Measurements from ENCODE around the gene POC1A. TPM values are rescaled to one million over a fixed set of nuclear protein-coding genes. Genes with fewer than 3 reads are reported as not detected.

The POC1A gene
- total and polyA plus RNA-seq, 9 of the 15 experiments (the other 6 are each of a cell fraction or from before 2014, with no cell fraction given): 7.2 to 17.5 (median 12.1) TPM

DNA sequence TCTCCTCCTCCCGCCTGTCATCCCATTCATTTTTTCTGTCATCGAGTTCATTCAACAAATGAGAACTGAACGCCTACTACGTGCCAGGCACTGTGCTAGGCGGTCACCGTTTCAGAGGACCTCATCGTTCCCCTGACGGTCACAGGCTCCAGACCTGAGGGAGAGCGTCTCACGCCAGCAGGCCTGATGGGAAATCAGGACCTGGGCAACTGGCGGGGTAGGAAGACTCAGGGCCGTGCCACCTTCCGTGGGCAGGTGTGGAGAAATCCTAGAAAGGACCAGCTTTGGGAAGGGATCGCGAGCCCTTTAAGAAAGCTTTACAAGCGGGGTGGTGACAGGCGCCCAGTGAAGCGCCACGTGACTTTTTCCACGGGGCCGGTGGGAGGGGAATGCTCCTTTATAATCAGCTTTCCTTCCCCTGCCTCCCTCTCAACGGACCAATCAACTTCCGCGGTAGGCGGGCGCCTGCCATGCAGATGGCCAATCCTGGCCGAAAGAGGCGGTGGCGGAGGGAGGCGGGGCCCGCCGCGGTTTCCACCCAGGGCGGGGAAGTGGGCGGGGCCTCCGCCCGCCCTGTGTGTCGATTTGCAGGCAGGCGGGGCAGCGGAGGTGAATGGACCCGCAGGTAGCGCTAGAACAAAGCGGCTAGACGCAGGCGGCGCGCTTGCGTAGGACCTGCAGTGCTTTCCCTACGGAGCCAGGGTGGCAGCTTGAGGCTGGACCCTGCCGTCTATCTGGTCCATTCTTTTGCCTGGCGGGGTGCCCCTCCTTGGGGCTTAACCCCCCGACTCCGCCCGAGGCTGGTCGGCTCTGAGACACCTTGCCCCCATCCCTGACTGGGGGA, 97.0 kb downstream of the POC1A start (continued):
- TF ChIP-seq POLR2B (IDR thresholded peaks at IDR 0.05; ENCODE audit: low read depth, partially characterized antibody) (no peak), BMI1 (IDR thresholded peaks at IDR 0.05; ENCODE audit: low read length) (no peak), HINFP (tag; conservative IDR thresholded peaks at IDR 0.05; ENCODE audit: low read depth) (no peak), PYGO2 (tag; IDR thresholded peaks at IDR 0.05) (no peak), HNRNPK (IDR thresholded peaks at IDR 0.05; ENCODE audit: low read depth, low read length, poor library complexity, severe bottlenecking) (no peak), EGR1 (conservative IDR thresholded peaks at IDR 0.05) (no peak), LCOR (CRISPR knock-in tag; IDR thresholded peaks at IDR 0.05) (no peak), SREBF2 (CRISPR knock-in tag; IDR thresholded peaks at IDR 0.05) (no peak), RBM25 (IDR thresholded peaks at IDR 0.05; ENCODE audit: low read depth, low read length, severe bottlenecking) (peak; percentile 77), NFYB (IDR thresholded peaks at IDR 0.05; ENCODE audit: extremely low read depth, insufficient read length) (peak; percentile 79), ETS2 (tag; IDR thresholded peaks at IDR 0.05; ENCODE audit: borderline replicate concordance, poor library complexity, severe bottlenecking) (no peak), GATA2 (CRISPR knock-in tag; IDR thresholded peaks at IDR 0.05) (no peak), TAF7 (tag; IDR thresholded peaks at IDR 0.05) (no peak), ZKSCAN8 (CRISPR knock-in tag; IDR thresholded peaks at IDR 0.05) (no peak)
- TF ChIP-seq, protein P1, sequence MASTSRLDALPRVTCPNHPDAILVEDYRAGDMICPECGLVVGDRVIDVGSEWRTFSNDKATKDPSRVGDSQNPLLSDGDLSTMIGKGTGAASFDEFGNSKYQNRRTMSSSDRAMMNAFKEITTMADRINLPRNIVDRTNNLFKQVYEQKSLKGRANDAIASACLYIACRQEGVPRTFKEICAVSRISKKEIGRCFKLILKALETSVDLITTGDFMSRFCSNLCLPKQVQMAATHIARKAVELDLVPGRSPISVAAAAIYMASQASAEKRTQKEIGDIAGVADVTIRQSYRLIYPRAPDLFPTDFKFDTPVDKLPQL (IDR thresholded peaks at IDR 0.05; ENCODE audit: extremely low read depth, insufficient read length): no peak
- TF ChIP-seq, protein P2, sequence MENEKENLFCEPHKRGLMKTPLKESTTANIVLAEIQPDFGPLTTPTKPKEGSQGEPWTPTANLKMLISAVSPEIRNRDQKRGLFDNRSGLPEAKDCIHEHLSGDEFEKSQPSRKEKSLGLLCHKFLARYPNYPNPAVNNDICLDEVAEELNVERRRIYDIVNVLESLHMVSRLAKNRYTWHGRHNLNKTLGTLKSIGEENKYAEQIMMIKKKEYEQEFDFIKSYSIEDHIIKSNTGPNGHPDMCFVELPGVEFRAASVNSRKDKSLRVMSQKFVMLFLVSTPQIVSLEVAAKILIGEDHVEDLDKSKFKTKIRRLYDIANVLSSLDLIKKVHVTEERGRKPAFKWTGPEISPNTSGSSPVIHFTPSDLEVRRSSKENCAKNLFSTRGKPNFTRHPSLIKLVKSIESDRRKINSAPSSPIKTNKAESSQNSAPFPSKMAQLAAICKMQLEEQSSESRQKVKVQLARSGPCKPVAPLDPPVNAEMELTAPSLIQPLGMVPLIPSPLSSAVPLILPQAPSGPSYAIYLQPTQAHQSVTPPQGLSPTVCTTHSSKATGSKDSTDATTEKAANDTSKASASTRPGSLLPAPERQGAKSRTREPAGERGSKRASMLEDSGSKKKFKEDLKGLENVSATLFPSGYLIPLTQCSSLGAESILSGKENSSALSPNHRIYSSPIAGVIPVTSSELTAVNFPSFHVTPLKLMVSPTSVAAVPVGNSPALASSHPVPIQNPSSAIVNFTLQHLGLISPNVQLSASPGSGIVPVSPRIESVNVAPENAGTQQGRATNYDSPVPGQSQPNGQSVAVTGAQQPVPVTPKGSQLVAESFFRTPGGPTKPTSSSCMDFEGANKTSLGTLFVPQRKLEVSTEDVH (IDR thresholded peaks at IDR 0.05; ENCODE audit: low read depth, partially characterized antibody): no peak
- TF ChIP-seq, protein P3, sequence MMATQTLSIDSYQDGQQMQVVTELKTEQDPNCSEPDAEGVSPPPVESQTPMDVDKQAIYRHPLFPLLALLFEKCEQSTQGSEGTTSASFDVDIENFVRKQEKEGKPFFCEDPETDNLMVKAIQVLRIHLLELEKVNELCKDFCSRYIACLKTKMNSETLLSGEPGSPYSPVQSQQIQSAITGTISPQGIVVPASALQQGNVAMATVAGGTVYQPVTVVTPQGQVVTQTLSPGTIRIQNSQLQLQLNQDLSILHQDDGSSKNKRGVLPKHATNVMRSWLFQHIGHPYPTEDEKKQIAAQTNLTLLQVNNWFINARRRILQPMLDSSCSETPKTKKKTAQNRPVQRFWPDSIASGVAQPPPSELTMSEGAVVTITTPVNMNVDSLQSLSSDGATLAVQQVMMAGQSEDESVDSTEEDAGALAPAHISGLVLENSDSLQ (IDR thresholded peaks at IDR 0.05): peak; percentile 83

Measured in K562 (cell line).